ENCODE data around the gene CBLL1. TPM values are rescaled to one million over a fixed set of nuclear protein-coding genes. Genes with fewer than 3 reads are reported as not detected.

CBLL1 gene
- total RNA-seq, 2 donors from 2014 or later, result 19.2 to 22.1 TPM

GRCh38 chr7:107726356-107727130 is 17.4 kb upstream of the CBLL1 start:
- no peak for ATAC-seq
- intact Hi-C loops (cut with DNase I, micrococcal nuclease), result loop anchor here in 1 of 2 donors (5.0 kb wide), 1 partner anchor 264 kb away; no protein-coding TSS in a partner anchor
- no peak for DNase-seq

- DNase-seq (no peak), ATAC-seq (no peak)
- intact Hi-C loops (cut with DNase I, micrococcal nuclease), result loop anchor here in 1 of 2 donors (5.0 kb wide), 1 partner anchor 266 kb away; no protein-coding TSS in a partner anchor
Observed at GRCh38 chr7:107728276-107728675, 15.7 kb upstream of the CBLL1 start.

GRCh38 chr7:107742678-107743566 is 1.0 kb upstream of the CBLL1 start:
- ATAC-seq, result peak; percentile 43
- peak; percentile 65 to 74 for DNase-seq
- intact Hi-C loops (cut with DNase I, micrococcal nuclease), result no loop called here

DNA sequence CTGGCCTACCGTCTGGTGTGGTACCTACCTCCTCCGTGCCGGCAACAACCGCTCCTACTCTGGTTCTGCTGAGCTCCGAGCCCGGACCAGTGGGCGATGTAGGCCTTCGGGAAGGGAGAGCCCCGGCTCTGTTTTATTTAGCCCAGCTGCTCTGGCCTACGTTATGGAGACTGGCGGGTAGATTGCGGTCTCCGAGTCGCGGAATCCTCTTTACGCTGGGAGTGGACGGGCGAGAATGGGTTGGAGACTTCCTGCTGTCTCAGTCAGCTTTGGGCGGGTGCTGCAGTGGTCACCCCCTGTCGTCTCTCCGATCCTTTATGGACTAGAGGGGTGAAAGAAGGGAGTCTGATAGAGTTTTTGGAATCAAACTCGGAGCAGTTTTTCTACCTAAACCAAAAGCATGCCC is 406 bp downstream of the CBLL1 start:
- ATAC-seq, result peak; percentile 53
- no peak for DNase-seq
- intact Hi-C loops (cut with DNase I, micrococcal nuclease), result no loop called here

GRCh38 chr7:107746006-107746405 is 2.1 kb downstream of the CBLL1 start:
- DNase-seq, result no peak
- intact Hi-C loops (cut with DNase I, micrococcal nuclease), result no loop called here
- ATAC-seq, result no peak

- intact Hi-C loops (cut with DNase I, micrococcal nuclease), result no loop called here
Observed at GRCh38 chr7:107751113-107751512, 7.2 kb downstream of the CBLL1 start.

GRCh38 chr7:107754642-107755041 is 10.7 kb downstream of the CBLL1 start:
- DNase-seq (peak in 1 of 2 donors; percentile 22), ATAC-seq (no peak)
- intact Hi-C loops (cut with DNase I, micrococcal nuclease), result no loop called here

More at GRCh38 chr7:107751113-107751512, 7.2 kb downstream of the CBLL1 start:
- no peak for DNase-seq
- ATAC-seq, result no peak

- intact Hi-C loops (cut with DNase I, micrococcal nuclease), result no loop called here
- peak; percentile 7 for ATAC-seq
Observed at GRCh38 chr7:107758667-107759066, 14.7 kb downstream of the CBLL1 start.

DNA sequence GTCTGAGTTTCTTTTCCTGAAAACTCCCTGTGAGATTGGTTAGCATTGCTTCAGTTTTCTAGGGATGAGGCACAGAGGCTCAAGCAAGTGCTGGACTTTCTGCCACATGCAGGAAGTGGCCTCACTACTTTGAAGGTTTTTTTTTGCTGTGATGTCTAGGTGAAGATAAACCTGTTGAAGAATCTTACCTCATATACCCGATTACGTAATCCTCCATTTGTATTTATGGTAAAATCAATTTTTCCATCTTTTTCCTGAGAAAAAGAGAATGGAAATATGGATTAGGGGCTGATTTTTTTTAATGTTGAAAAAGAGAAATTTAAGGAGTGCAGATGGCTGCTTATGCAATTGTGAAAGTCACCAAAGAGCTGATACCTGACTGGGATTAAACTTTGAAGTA is 23.4 kb downstream of the CBLL1 start:
- intact Hi-C loops (cut with DNase I, micrococcal nuclease), result no loop called here
- no peak for DNase-seq
- ATAC-seq, result no peak

More at GRCh38 chr7:107758667-107759066, 14.7 kb downstream of the CBLL1 start:
- DNase-seq, result no peak

- no peak for ATAC-seq
- intact Hi-C loops (cut with DNase I, micrococcal nuclease), result no loop called here
Observed at GRCh38 chr7:107768263-107768662, 24.3 kb downstream of the CBLL1 start.

DNA sequence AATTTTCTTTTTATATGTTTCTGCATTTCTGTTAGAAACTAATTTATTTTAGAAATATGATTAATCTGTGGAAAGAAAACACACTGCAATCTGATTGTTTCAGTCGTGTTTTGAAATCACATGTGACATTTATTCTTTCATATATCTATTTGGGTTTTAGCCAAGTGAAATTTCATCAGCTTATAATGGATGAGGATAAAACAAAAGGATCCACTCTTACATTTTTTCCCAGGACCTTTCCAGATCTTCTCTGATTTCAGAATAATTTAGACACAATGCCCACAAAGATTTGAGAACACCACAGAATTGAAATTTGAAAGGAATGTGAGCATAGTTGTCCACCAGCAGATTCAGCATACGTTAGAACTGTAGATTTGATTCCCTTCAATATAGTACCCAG is 29.1 kb downstream of the CBLL1 start:
- DNase-seq (no peak), ATAC-seq (no peak)
- intact Hi-C loops (cut with DNase I, micrococcal nuclease), result no loop called here

More at GRCh38 chr7:107768263-107768662, 24.3 kb downstream of the CBLL1 start:
- DNase-seq, result no peak

DNA sequence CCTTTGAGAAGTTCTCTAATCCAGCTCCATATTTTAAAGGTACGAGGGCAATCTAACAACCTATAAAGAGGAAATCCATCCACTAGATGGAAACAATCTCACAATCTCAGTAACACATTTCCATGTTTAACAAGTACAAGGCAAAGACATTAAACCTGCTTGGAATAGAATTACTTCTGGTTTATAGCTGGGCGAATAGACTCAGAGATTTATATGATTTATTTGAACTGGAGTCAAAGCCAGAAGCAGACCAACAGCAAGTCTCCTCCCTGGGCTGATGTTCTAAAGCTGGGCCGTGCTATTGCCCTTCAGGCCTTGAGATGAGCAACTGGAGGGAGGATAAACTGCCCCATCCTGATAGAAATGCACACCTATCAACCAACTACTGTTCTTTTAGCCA is 33.8 kb downstream of the CBLL1 start:
- DNase-seq, result peak in 1 of 2 donors; percentile 50
- intact Hi-C loops (cut with DNase I, micrococcal nuclease), result no loop called here

GRCh38 chr7:107778283-107778682 is 34.3 kb downstream of the CBLL1 start:
- no peak for ATAC-seq
- intact Hi-C loops (cut with DNase I, micrococcal nuclease), result no loop called here
- no peak for DNase-seq

More for the DNA sequence above, 33.8 kb downstream of the CBLL1 start:
- peak; percentile 66 for ATAC-seq

DNA sequence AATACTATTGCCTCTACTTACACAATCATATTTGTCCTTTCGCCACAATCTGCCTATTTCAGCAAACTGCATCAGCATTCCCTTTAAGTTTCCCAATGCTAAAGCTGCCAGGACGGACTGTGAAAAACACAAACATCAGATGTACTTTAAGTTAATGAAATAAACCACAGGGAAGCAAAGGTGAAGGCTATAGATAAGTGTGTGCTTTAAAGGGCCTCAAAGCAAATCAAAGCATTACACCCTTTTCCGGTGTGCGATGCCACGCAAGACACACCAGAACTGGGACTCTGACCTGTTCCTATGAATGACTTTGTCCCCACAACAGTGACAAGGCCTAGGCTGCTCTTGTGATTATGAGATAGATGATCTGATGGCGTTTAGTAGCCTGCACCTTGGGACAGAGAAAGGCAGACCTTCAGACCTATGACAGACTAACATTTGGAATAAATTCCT is 35.7 kb downstream of the CBLL1 start:
- DNase-seq (peak in 1 of 2 donors; percentile 59), ATAC-seq (peak; percentile 64)
- intact Hi-C loops (cut with DNase I, micrococcal nuclease), result no loop called here

- DNase-seq (no peak), ATAC-seq (no peak)
- intact Hi-C loops (cut with DNase I, micrococcal nuclease), result no loop called here
Observed at GRCh38 chr7:107782374-107782773, 38.4 kb downstream of the CBLL1 start.

GRCh38 chr7:107783648-107784047 is 39.7 kb downstream of the CBLL1 start:
- intact Hi-C loops (cut with DNase I, micrococcal nuclease), result no loop called here
- no peak for DNase-seq
- ATAC-seq, result no peak

- DNase-seq, result no peak
- intact Hi-C loops (cut with DNase I, micrococcal nuclease), result no loop called here
- ATAC-seq, result peak; percentile 36
Observed at GRCh38 chr7:107785170-107785569, 41.2 kb downstream of the CBLL1 start.

DNA sequence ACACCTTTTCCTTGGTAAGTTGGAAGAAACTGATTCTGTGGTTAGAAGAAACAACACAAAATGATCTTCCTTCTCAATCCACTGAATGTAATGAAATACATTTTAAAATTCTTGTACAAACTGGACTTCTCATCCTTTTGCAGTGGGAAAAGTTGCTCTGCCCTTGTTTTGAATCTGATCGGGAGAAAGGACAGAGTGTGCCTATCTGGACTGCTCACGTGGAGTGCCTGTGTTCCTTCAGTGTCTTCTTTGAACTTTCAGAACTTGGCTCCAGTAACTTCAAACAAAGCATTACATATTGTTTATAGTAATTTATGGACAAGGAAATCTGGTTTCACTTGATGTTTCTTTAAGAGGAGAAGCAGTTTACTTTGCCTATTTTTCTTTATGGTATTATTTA is 42.0 kb downstream of the CBLL1 start:
- ATAC-seq (peak; percentile 45), DNase-seq (peak in 1 of 2 donors; percentile 45)
- intact Hi-C loops (cut with DNase I, micrococcal nuclease), result no loop called here

GRCh38 chr7:107788216-107788615 is 44.3 kb downstream of the CBLL1 start:
- ATAC-seq, result no peak
- intact Hi-C loops (cut with DNase I, micrococcal nuclease), result no loop called here

GRCh38 chr7:107788662-107789061 is 44.7 kb downstream of the CBLL1 start:
- no peak for DNase-seq
- intact Hi-C loops (cut with DNase I, micrococcal nuclease), result no loop called here
- no peak for ATAC-seq

More at GRCh38 chr7:107788216-107788615, 44.3 kb downstream of the CBLL1 start:
- DNase-seq, result no peak

Data from left colon (tissue), 2 donors.